DMS114 treated with DMSO at 0.1 percent for 48 hours (cell line): ENCODE results near the gene MAP2K3.
"Not testable (repeated sequence)": the region's sequence is repeated elsewhere in the genome, so short reads cannot be mapped to it uniquely, and the experiment has no call there.

Experiments used
- DNase-seq: peaks from one replicate; lab custom pipeline; 2025; ENCODE audit not compliant: unreplicated experiment; lab: John Stamatoyannopoulos, UW

Gene MAP2K3

DNA sequence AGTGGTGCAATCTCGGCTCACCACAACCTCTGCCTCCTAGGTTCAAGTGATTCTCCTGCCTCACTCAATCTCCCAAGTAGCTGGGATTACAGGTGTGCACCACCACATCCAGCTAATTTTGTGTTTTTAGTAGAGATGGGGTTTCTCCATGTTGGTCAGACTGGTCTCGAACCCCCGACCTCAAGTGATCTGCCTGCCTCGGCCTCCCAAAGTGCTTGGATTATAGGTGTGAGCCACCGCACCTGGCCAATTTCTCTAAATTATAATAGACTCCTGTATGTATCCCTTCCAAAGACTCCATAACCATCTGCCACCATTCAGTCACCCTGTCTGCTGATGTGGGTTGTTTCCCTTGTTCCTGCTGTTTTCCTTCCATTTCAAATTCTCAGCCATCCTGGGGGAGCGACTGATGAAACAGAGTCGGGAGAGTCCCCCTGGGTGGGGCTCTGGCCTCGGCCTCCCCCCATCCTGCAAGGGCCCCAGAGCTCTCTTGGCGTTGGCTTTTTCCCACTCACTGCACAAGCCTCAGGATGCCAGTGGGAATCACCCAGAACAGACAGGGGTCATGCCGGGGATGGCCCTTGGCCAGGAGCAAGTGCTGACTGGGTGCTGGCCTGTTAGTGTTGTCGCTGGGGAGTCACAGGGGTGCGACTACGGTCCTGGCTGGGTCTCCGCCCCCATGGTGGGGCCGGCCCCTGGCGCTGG, 25.7 kb downstream of the MAP2K3 start:
- DNase-seq, result not testable (repeated sequence)

DNA sequence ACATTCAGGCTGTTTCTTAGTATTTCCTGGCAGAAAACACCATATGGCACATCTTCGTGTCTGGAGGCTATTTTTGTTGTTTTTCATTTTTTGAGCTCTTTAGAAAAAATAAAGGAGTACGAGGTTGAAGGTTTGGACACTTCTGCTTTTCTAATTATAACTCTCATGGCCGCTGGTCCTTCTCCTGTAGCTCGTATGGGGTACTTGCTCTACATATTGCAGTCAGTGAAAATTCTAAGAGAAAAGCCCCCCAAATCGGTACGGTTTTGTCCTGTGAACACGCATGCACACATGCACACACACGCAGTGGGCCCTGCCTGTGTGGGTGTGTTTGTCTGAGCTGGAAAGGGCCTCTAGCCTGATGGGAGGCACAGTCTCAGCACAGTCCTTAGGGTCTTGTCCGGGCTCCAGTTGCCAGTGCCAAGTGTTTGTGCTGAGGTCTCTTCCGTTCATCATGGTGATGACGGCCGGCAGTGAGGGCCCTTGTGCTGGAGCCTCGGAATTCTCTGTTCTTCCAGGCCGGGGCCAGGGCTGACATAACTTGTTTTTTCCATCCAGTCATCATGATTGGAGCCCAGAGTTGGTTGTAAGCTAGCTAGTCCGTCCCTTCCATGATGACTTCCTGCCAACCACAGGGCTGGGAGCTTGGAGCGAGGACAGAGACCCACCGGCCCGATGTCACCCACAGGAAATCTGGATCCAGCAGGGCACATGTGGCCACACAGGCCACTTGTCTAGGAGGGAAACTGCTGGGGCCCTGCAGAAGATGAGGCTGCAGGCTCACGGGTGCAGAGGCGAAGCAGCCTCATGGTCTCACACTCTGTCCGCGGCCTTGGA, 26.5 kb downstream of the MAP2K3 start:
- not testable (repeated sequence) for DNase-seq

GRCh38 chr17:21313320-21313719, 28.8 kb downstream of the MAP2K3 start:
- DNase-seq, result no peak

DNA sequence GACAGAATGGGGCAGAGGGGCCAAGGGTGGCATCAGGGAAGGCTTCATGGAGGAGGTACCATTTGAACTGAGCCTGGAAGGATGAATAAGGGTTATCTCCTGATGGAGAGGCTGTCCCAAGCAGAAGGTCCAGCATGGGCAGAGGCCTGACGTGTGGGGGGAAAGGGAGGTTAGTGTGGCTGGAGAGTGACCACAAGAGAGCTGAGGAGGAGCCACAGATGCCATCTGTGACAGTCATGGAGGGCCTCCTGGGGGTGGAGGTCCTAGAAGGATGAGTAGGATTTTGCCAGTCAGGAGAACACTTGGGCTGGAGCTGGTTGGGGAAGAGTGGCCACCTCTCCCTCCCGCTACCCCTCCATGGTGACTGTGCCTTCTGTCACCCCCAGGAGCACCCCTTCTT, 29.2 kb downstream of the MAP2K3 start:
- not testable (repeated sequence) for DNase-seq

DNA sequence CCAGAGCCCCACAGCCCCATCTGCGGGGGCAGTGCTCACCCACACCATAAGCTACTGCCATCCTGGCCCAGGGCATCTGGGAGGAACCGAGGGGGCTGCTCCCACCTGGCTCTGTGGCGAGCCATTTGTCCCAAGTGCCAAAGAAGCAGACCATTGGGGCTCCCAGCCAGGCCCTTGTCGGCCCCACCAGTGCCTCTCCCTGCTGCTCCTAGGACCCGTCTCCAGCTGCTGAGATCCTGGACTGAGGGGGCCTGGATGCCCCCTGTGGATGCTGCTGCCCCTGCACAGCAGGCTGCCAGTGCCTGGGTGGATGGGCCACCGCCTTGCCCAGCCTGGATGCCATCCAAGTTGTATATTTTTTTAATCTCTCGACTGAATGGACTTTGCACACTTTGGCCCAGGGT, 29.8 kb downstream of the MAP2K3 start:
- not testable (repeated sequence) for DNase-seq

DNA sequence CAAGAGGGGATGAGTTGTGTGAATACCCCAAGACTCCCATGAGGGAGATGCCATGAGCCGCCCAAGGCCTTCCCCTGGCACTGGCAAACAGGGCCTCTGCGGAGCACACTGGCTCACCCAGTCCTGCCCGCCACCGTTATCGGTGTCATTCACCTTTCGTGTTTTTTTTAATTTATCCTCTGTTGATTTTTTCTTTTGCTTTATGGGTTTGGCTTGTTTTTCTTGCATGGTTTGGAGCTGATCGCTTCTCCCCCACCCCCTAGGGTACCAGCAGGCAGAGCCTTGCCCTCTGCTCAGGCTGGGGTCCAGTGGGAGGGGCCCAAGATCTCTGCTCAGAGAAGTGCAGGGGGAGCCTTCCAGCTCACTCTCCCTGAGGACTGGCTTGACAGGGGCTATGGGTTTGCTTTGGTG, 30.2 kb downstream of the MAP2K3 start:
- DNase-seq, result not testable (repeated sequence)

GRCh38 chr17:21315246-21316000, 30.9 kb downstream of the MAP2K3 start:
- DNase-seq, result not testable (repeated sequence)

- not testable (repeated sequence) for DNase-seq
These were observed 31.8 kb downstream of the MAP2K3 start for GRCh38 chr17:21316212-21316886.

DNA sequence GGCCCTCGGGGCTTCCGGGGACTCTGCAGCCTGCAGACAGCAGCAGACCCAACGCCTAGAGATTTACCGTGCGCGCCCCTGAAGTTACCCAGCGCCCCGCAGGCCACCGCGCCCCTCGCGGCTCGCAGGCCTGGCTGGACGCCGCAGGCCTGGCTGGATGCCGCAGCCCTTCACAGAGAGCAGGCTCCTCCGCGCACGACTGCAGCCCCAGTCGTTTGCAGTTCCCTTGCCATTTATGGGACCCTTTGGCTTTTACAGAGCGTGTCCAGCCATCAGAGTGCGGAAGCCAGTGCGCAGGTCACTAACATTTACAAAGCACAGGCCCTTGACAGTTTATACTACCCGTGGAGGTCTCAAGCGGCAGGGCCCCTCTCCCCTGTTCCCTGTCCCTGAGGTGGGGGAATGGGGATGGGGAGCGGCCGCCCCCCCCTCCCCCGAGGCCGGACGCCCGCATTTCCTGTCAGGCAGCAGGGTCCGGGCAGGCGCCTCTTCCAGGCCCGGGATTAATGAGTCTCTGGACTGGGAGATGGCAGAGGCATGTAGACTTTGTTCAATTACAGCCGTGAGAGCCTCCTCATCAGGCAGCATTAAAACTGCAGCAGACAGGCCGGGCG, 32.5 kb downstream of the MAP2K3 start:
- DNase-seq, result not testable (repeated sequence)

- not testable (repeated sequence) for DNase-seq
These were observed 33.3 kb downstream of the MAP2K3 start for GRCh38 chr17:21317821-21318220.

DNA sequence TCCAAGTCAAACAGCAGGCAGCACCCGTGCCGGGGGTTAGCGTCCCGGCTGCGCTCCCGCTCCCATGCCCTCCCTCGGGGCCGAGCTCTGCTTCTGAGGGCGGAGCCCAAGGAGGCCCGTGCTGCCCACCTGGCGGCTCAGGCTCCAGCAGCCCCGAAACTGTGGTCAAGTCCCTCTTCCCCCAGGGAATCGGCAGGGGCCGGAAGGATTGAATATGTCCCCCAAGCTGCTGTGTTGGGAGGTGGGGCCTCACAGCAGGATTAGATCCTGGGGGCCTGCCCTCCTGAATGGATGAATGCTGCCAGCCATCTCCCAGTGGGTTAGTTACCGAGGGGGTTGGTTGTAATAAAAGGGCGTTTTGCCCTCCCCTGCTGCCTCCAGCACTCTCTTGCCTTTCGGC, 33.9 kb downstream of the MAP2K3 start:
- no peak for DNase-seq

DNA sequence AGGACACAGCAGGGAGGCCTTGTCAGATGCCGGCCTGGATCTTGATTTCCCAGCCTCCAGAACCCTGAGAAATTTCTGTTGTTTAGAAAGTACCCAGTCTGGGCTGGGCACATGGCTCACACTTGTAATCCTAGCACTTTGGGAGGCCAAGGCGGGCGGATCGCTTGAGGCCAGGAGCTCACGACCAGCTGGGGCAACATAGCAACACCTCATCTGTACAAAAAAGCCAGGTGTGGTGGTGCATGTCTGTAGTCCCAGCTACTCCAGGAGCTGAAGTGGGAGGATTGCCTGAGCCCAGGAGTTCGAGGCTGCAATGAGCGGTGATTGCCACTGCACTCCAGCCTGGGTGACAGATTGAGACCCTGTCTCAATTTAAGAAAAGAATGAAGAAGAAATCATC, 34.3 kb downstream of the MAP2K3 start:
- DNase-seq, result not testable (repeated sequence)

DNA sequence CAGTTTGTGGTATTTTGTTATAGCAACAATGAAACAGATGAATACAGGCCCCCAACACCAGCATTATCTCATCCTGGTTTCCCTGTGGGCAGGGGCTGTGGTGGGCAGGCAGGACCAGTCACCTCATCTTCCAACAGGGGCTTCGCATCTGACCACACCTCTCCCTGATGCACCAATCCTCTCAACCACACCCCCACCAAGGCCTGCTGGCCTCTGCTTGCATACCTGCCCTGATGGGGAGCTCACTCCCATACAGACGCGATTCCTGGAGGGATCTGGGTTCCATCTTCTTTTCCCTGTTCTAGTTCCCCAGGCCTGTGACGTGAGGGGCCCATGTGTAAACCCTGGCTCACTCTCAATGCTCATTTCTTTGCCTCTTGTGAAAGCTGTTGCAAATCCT, 34.7 kb downstream of the MAP2K3 start:
- DNase-seq, result not testable (repeated sequence)

- not testable (repeated sequence) for DNase-seq
These were observed 35.3 kb downstream of the MAP2K3 start for GRCh38 chr17:21319686-21320375.

GRCh38 chr17:21320430-21320829, 35.9 kb downstream of the MAP2K3 start:
- DNase-seq, result not testable (repeated sequence)

GRCh38 chr17:21321061-21321460, 36.5 kb downstream of the MAP2K3 start:
- DNase-seq, result not testable (repeated sequence)

GRCh38 chr17:21321744-21322191, 37.3 kb downstream of the MAP2K3 start:
- DNase-seq, result not testable (repeated sequence)

DNA sequence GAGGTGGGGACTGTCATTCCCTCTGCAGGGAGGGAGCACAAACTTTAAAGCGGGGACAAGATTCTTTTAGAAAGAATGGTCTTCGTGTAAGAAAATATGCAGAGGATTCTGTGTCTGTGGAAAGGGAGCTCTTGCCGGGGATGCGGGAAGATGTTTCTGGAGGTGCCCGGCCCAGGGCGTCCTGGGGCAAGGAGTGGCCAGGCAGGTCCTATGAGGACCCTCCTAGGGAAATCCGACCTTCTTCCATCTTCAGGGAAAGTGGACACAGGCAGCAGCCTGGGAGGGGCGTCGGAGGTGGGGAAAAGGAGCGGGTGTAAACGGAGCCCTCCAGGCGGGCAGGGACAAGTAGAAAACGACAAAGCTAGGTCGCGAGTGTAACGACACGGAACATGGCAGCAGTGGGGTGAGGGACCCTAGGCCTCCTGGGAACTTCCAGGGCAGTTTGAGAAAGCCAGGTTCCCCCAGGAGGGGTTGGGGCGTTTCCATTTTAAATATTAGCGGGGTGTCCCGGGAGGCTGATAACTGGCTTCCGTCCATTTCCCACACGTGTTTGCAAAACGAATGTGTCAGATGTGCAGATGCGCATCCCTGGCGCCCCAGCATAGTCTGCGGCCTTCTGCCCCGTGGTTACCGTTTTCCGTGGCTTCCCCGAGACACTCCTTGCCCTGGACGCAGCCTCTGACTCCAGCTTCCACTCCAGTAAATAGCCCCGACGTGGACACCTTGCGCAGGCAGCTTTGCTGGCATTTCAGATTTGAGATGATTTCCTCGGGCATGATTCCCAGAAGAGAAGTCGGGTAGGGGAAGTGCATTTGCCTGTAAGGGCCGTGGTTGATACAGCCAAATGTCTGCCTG, 39.0 kb downstream of the MAP2K3 start:
- DNase-seq, result not testable (repeated sequence)

DNA sequence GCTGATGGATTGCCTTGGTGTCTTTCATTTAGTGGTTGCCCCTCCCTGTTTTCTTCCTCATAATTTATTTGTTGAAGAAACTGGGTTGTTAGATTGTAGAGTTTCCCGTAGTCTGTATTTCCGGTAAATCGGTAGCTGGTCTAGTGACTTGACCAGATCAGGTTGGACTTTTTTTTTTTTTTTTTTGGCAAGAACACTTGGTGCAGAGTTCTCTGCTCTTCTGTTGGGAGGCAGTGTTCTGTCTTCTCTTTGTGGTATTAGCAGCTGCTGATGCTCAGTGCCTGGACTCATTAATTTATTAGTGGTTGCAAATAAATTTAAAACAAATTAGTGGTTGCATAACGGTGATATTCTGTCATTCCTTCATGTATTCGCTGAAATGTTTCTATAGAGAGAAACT, 40.2 kb downstream of the MAP2K3 start:
- not testable (repeated sequence) for DNase-seq
